ENCODE measurements around the gene PIAS2.
A peak's percentile ranks its signal among the peaks of the same experiment; 100 is the strongest.

Gene PIAS2

GRCh38 chr18:46768166-46768921, 149.0 kb downstream of the PIAS2 start:
- no peaks in the 10 kb centered on the region for H3K4me1 Mint-ChIP-seq
- H3K27ac Mint-ChIP-seq = no peak overlapping the region
- peaks cover 17% of the 10 kb centered on the region for H3K27me3 Mint-ChIP-seq
- H3K36me3 Mint-ChIP-seq = no peaks in the 10 kb centered on the region
- H3K9me3 Mint-ChIP-seq = no peaks in the 10 kb centered on the region
- no peak overlapping the region for H3K4me3 Mint-ChIP-seq

GRCh38 chr18:46767217-46767616, 150.1 kb downstream of the PIAS2 start:
- Mint-ChIP-seq H3K27ac (no peak overlapping the region), H3K27me3 (peaks cover 25% of the 10 kb centered on the region), H3K36me3 (no peaks in the 10 kb centered on the region), H3K4me3 (no peak overlapping the region), H3K9me3 (no peaks in the 10 kb centered on the region), H3K4me1 (no peaks in the 10 kb centered on the region)

- no peak overlapping the region for H3K27ac Mint-ChIP-seq
- H3K9me3 Mint-ChIP-seq = no peaks in the 10 kb centered on the region
- H3K4me3 Mint-ChIP-seq = no peak overlapping the region
- H3K27me3 Mint-ChIP-seq = peaks cover 32% of the 10 kb centered on the region
- no peaks in the 10 kb centered on the region for H3K4me1 Mint-ChIP-seq
- H3K36me3 Mint-ChIP-seq = no peaks in the 10 kb centered on the region
Measured at GRCh38 chr18:46764586-46764985, 152.7 kb downstream of the PIAS2 start.

GRCh38 chr18:46761059-46761769, 156.1 kb downstream of the PIAS2 start:
- H3K27me3 Mint-ChIP-seq = peaks cover 45% of the 10 kb centered on the region
- no peaks in the 10 kb centered on the region for H3K9me3 Mint-ChIP-seq
- peaks cover 8% of the 10 kb centered on the region for H3K4me1 Mint-ChIP-seq
- no peak overlapping the region for H3K27ac Mint-ChIP-seq
- no peaks in the 10 kb centered on the region for H3K36me3 Mint-ChIP-seq
- H3K4me3 Mint-ChIP-seq = no peak overlapping the region

- peaks cover 18% of the 10 kb centered on the region for H3K4me1 Mint-ChIP-seq
Measured at GRCh38 chr18:46759890-46760289, 157.4 kb downstream of the PIAS2 start.

GRCh38 chr18:46756559-46757201, 160.6 kb downstream of the PIAS2 start, which contains the start of gene ST8SIA5:
ST8SIA5 (minus strand) TSS chr18:46757053; CDS start chr18:46756508, 545 bp downstream.
- Mint-ChIP-seq H3K27me3 (peaks cover 46% of the 10 kb centered on the region), H3K4me3 (peak within 1 kb of the TSS; percentile 43), H3K36me3 (no peaks in the 10 kb centered on the region), H3K27ac (no peak within 1 kb of the TSS), H3K4me1 (peaks cover 18% of the 10 kb centered on the region), H3K9me3 (no peaks in the 10 kb centered on the region)

More at GRCh38 chr18:46759890-46760289, 157.4 kb downstream of the PIAS2 start:
- Mint-ChIP-seq H3K36me3 (no peaks in the 10 kb centered on the region), H3K27me3 (peaks cover 49% of the 10 kb centered on the region), H3K27ac (no peak overlapping the region), H3K9me3 (no peaks in the 10 kb centered on the region), H3K4me3 (no peak overlapping the region)

GRCh38 chr18:46756025-46756558, 161.2 kb downstream of the PIAS2 start:
- H3K9me3 Mint-ChIP-seq = no peaks in the 10 kb centered on the region
- peaks cover 18% of the 10 kb centered on the region for H3K4me1 Mint-ChIP-seq
- peaks cover 46% of the 10 kb centered on the region for H3K27me3 Mint-ChIP-seq
- H3K4me3 Mint-ChIP-seq = peak overlapping the region; percentile 15
- H3K27ac Mint-ChIP-seq = no peak overlapping the region
- no peaks in the 10 kb centered on the region for H3K36me3 Mint-ChIP-seq

- no peaks in the 10 kb centered on the region for H3K36me3 Mint-ChIP-seq
- peaks cover 48% of the 10 kb centered on the region for H3K27me3 Mint-ChIP-seq
- peaks cover 18% of the 10 kb centered on the region for H3K4me1 Mint-ChIP-seq
- peak overlapping the region; percentile 15 for H3K4me3 Mint-ChIP-seq
- no peaks in the 10 kb centered on the region for H3K9me3 Mint-ChIP-seq
- H3K27ac Mint-ChIP-seq = no peak overlapping the region
Measured at GRCh38 chr18:46755315-46756024, 161.8 kb downstream of the PIAS2 start.

GRCh38 chr18:46754661-46755292, 162.5 kb downstream of the PIAS2 start:
- H3K27me3 Mint-ChIP-seq = peaks cover 44% of the 10 kb centered on the region
- no peaks in the 10 kb centered on the region for H3K9me3 Mint-ChIP-seq
- peaks cover 18% of the 10 kb centered on the region for H3K4me1 Mint-ChIP-seq
- no peak overlapping the region for H3K4me3 Mint-ChIP-seq
- no peaks in the 10 kb centered on the region for H3K36me3 Mint-ChIP-seq
- no peak overlapping the region for H3K27ac Mint-ChIP-seq

GRCh38 chr18:46754188-46754587, 163.1 kb downstream of the PIAS2 start:
- Mint-ChIP-seq H3K4me1 (peaks cover 18% of the 10 kb centered on the region), H3K27me3 (peaks cover 40% of the 10 kb centered on the region), H3K27ac (no peak overlapping the region), H3K9me3 (no peaks in the 10 kb centered on the region), H3K36me3 (no peaks in the 10 kb centered on the region), H3K4me3 (no peak overlapping the region)

Measured in activated naive CD4-positive, alpha-beta T cell treated with anti-CD3 and anti-CD28 coated beads, Interleukin-2, amount 50 U/mL, for 24 hours (primary cell).